GM19025 (cell line): Measurements from ENCODE around the gene LAMA1.
"Not testable (repeated sequence)": the region's sequence is repeated elsewhere in the genome, so short reads cannot be mapped to it uniquely, and the experiment has no call there.

Experiments used
- ATAC-seq: cut with Tn5 transposase; IDR thresholded peaks from one replicate; pipeline ENCODE4 v1.9.1; 2021; ENCODE audit warnings: mild to moderate bottlenecking, low read depth, moderate library complexity; ENCODE audit not compliant: unreplicated experiment

LAMA1 gene, protein sequence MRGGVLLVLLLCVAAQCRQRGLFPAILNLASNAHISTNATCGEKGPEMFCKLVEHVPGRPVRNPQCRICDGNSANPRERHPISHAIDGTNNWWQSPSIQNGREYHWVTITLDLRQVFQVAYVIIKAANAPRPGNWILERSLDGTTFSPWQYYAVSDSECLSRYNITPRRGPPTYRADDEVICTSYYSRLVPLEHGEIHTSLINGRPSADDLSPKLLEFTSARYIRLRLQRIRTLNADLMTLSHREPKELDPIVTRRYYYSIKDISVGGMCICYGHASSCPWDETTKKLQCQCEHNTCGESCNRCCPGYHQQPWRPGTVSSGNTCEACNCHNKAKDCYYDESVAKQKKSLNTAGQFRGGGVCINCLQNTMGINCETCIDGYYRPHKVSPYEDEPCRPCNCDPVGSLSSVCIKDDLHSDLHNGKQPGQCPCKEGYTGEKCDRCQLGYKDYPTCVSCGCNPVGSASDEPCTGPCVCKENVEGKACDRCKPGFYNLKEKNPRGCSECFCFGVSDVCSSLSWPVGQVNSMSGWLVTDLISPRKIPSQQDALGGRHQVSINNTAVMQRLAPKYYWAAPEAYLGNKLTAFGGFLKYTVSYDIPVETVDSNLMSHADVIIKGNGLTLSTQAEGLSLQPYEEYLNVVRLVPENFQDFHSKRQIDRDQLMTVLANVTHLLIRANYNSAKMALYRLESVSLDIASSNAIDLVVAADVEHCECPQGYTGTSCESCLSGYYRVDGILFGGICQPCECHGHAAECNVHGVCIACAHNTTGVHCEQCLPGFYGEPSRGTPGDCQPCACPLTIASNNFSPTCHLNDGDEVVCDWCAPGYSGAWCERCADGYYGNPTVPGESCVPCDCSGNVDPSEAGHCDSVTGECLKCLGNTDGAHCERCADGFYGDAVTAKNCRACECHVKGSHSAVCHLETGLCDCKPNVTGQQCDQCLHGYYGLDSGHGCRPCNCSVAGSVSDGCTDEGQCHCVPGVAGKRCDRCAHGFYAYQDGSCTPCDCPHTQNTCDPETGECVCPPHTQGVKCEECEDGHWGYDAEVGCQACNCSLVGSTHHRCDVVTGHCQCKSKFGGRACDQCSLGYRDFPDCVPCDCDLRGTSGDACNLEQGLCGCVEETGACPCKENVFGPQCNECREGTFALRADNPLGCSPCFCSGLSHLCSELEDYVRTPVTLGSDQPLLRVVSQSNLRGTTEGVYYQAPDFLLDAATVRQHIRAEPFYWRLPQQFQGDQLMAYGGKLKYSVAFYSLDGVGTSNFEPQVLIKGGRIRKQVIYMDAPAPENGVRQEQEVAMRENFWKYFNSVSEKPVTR (N-terminal part only)

DNA sequence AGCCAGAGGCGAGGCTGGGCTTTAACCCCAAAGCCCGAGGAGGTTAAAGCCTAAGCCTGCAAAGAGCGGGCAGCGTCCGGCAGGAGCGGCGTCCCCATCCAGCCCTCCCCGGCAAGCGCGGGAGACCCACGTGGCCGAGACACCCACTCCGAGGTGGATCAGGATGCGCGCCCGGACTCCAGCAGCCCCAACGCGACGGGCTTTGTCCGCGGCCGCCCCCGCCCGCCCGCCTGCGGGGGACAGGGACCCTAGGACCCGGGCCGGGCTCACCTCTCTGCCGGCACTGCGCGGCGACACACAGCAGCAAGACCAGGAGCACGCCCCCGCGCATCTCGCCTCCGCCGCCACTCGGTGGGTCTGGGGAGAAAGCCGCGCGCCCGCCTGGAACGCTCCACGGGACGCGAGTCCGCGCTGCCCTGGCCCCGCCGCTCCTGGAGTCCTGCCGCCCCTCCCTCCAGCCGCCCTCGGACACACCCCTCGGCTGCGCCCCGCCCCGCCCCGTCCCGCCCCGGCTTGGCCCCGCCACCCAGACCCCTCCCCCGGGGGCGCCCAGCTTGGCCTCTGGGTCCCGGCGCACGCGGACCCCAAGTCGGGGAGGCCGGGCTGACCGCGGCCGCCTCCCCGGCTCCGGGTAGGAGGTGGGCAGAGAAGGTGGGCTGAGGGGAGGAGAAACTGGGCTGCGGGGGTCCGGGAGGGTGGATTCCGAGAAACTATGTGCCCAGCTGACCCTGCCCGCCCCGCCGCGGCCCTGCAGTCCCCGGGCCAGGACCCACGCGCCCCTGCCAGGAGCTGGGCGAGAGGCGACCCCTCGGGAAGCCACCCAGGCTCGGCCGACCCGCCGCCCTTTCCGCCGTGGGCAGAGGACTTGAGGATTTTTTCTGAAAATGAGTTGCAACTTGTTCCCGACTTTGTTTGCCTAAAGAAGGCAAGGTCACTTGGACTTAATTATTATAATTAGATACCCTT lies at the start of gene LAMA1:
Gene LAMA1, minus strand, starts transcription at position 408 of the 966 bp plus-strand sequence. Its CDS starts 77 bp downstream, at position 331.
- ATAC-seq, result no peak

DNA sequence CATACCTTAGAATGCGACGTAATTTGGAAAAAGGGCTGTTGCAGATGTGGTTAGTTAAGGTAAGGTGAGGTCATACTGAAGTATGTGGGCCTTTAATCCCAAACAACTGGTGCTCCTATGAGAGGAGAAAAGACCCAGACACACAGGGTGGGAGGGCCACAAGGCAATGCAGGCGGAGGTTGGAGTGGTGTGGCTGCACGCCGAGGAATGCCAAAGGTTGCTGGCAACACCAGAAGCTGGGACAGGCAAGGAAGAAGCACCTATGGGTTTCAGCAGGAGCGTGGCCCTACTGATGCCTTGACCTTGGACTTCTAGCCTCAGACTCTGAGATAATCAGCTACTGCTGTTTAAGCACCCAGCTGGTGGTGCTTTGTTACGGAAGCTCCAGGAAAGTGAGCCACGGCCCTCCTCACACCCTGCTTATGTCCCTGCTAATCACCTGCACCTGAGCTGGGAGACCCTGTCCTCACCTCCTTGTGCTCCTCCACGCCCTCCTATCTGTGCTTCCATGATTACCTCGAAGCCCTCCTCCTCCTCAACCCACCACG lies 48.3 kb upstream of the LAMA1 start:
- ATAC-seq, result no peak

DNA sequence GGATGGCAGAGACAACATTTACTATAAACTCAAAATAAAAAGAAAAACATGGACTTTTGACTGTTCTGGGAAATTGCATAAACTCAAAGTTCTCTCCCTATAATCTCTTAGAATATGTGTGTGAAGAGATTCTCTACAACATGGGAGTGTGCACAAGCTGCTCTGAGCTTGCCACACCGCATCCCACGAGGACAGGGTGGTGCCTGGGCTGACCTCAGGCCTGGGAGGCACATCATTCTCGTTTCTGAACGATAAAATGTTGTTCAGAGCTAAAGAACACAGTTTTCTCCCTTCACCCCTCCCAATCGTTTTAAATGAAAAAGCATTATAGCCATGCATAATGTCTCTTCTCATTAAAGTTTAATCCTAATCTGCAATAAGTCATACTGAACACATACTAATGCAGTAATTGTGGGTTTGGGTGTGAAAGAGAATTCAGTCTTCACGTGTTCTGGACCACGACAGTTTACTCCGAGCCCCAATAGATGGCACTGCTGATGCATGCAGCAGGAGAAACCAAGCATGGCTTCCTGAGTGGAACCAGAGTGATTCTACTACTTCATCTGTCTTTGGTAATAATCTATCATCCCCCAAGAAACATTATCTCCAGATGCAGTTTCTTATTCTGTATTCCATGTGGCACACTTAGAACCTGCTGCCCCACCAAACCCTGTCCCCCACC lies 46.9 kb upstream of the LAMA1 start:
- ATAC-seq, result no peak

DNA sequence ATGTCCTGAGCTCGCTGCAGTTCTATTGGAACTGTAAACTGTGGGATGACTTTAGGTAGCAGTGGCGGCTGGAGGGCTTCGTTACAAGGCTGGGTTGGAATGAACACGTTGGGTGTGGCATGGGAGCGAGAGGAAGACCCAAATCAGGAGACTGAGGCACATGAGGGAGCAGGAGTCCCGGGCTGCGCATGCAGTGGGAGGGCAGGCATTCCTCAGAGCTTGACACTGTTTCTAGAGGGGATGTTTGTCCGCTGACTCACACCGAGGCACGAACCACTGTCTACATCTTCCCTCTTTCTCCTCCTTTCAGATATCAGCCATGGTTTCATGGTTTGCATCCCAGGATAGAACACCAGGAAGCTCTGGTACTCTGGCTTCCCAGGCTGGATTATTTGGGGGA lies 40.6 kb upstream of the LAMA1 start:
- no peak for ATAC-seq

DNA sequence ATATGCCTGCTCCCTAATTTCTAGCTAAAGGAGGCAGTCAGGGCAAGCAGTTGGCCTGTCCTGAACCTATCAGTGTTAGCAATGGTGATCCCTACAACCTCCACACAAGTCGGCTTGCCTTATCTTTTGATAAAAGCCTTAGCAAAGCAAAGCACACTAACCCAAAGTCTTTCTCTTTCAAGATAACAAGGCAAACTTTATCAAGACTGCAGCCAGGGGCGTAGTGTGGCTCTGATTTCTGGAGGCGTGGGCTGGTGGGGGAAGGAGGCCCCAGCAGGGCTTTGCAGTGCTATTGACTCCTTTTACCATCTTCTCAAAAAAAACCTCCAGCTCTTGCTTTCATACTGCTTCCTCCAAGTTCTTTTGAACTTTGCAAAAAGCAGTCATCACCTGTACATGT lies 40.2 kb upstream of the LAMA1 start:
- ATAC-seq, result no peak

DNA sequence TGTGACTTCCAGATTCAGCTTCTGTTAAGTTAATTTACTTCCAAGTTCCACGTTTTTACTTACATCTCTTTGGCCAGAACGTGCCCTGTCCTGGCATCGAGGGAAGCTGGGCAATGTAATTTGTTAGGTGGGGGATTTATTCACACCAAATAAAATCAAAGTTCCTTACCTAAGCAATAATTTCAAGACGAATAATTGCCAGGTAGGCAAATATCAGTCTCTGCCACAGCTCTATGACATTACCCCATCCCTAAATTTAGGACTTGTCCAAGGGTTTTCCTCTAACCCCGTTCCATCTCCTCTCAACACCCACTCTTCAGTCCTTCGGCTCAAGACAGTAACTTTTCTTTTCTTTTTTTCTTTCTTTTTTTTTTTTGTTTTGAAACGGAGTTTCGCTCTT lies 38.3 kb upstream of the LAMA1 start:
- ATAC-seq, result no peak

DNA sequence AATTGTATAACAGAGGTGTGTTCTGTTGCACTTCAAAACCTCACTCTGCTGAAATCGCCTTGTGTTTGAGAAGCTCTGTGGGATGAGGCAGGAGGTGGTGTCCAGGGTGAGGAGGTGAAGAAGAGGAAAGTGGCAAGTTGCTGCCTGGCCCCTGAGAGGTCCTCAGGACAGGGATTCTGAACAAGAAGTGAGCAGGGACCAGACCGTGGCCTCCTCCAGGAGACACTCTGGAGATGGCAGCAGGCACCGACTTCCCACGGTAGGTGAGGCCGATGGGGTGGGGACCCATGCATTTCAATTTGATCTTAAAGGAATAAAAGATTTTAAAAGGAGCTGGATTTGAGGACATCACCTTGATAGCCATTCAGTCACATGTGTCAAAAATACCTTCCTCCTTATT lies 37.5 kb upstream of the LAMA1 start:
- ATAC-seq, result no peak

DNA sequence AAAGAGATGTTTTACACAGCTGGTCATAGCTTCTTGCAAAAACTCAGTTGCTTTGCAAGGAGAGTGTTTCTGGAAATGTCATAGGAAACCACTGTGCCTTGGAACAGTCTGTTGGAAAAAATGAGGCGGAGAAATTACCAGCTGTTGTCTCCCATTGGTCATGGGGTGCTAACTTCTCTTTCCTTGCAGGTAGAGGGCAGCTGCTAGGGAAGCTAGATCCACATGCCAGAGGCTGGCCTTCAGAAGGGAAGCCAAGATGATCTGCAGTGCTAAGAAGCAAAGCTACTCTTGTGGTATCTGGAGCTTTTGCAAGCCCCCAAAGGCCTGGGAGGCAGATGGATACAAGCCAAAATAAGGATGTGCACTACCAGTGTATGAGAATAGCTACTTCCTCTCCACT lies 34.8 kb upstream of the LAMA1 start:
- ATAC-seq, result no peak

DNA sequence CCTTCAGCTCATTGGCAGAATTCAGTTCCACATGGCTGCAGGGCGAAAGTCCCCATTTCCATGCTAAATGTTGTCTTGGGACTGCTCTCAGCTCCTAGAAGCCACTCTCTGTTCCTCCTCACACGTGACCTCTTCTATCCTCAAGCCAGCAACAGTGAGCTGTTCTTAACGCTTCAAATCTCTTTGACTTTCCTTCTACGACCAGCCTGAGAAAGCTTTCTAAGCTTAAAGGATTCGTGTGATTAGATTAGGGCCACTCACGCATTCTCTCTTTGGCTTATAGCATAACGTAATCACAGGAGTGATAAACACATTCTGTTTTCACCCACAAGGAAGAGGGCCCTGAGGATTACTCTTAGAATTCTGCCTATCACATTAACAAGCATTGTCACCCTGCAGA lies 29.8 kb upstream of the LAMA1 start:
- ATAC-seq, result no peak

DNA sequence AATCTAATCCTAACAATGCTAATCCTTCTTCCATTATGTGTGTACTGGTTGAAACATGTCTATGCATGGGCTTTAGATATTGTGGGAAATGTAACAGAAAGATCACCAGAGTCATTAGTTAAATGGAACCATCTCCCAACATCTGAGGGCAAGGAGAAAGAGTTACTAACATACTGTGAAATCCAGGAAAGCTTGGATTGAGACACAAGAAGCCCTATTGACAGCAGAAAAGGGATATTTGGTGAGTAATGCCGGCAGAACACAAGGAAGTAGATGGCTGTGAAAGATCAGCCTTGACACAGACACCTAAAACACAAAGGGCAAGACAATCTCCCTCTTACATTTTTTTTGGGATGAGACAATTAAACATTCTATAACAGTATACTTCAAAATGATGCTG lies 28.5 kb upstream of the LAMA1 start:
- no peak for ATAC-seq

DNA sequence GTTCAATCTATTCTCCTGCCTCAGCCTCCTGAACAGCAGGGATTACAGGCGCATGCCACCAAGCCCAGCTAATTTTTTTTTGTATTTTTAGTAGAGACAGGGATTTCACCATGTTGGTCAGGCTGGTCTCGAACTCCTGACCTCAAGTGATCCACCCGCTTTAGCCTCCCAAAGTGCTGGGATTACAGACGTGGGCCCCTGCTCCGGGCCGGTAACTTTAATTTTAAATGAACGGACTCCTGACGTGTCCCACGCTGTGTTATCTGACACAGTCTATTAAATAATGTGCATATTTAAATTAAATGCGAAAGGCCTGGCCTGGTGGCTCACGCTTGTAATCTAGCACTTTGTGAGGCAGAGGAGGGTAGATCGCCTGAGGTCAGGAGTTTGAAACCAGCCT lies 27.3 kb upstream of the LAMA1 start:
- not testable (repeated sequence) for ATAC-seq

DNA sequence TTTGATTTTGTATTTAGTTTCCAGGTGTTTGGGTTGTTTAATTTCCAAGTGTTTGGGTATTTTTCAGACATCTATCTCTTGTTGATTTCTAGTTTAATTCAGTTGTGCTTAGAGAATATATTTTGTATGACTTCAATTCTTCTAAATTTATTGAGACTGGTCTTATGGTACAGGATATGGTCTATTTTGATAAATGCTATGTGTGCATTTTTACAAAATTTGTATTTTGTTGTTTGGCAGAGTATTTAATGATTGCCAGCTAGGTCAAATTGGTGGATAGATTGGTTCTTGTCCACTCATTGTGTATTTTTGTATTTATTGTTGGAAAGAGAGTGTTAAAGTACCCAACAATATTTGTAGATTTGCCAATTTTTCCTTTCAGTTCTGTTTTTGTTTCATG lies 23.7 kb upstream of the LAMA1 start:
- ATAC-seq, result no peak

DNA sequence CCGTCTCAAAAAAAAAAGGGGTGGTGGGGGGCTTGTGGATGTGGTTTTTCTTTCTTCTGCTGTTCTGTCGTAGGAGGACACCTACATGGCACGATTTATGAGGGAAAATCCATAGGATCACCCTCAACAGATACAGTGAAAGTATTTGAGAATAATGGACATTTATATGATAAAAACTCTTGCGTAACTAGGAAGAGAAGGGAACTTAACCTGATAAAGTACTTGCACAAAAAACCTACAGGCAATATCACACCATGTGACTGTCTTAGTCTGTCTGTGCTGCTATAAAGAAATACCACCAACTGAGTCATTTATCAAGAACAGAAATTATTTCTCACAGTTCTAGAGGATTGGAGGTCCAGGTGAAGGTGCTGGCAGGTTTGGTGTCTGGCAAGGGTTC lies 21.8 kb upstream of the LAMA1 start:
- no peak for ATAC-seq

DNA sequence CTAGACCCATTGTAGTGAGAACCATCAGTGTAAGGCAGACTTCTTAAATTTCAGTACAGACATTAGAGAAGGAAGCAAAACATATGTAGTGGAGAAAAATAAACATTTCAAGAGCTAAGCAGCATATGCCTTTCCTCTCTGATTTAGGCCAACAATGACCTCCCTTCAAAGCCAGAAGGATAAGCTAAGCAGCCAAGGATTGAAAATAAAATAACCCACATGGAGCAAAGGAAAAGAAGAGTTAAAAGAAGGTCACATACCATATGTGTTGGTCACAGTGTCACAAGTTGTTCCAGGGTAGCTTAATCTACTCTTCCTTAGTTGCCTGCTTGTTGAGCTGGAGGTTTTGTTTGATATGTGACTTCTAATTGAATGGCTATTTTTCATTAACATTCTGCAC lies 15.6 kb upstream of the LAMA1 start:
- no peak for ATAC-seq

DNA sequence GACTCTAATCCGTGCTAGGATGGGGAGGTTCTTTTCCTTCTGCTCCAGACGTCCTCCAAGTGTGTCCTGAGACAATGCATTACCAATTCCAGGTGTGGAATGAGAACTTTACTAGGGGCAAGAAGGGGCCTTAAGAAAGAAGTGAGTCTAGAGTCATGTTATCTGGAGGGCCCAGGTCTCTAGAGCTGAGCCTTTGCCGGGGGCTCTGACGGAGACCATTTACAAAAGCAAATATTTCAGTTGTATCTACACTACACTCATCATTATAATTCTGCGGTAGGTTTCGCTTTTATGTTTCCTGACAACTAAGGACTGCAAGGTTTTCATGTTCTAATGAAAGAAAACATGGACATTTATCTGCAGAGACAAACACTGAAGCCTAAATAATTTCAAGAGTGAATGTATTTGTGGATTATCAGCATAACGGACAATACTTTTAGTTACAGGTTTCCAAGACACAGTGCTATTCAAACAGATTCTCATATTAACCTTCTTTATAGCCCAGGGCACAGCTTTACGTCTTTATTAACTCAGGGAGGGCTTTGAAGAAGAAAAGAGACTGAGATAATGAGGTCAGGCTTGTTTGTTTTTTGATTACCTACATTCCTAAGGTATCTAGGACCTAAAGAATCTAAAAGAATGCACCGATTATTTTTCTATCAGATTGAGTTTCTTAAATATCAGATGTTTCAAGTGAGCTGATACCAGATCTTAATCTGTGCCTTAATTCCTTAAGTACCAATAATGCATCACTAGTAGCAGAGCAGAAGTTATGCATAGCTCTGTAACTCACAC lies 15.0 kb upstream of the LAMA1 start:
- ATAC-seq, result no peak

DNA sequence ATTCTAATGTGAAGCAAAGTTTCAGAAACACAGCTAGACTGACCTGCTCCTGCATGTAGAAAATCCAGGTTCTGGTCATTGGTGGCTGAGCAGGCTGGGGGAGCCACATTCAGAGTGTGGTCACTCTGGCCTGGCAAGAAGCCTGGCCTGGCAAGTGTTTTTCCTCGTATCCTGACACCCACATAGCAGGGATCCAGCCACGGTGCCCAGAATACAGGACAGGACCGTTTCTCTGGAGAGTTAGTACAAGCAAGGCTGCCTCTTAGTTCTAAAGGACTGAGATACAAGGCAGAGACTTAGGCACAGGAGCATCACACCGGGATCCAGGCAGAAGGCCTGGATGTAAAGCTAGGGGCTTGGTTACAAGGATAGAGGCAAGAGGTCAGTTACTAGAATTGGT lies 4.8 kb upstream of the LAMA1 start:
- no peak for ATAC-seq

DNA sequence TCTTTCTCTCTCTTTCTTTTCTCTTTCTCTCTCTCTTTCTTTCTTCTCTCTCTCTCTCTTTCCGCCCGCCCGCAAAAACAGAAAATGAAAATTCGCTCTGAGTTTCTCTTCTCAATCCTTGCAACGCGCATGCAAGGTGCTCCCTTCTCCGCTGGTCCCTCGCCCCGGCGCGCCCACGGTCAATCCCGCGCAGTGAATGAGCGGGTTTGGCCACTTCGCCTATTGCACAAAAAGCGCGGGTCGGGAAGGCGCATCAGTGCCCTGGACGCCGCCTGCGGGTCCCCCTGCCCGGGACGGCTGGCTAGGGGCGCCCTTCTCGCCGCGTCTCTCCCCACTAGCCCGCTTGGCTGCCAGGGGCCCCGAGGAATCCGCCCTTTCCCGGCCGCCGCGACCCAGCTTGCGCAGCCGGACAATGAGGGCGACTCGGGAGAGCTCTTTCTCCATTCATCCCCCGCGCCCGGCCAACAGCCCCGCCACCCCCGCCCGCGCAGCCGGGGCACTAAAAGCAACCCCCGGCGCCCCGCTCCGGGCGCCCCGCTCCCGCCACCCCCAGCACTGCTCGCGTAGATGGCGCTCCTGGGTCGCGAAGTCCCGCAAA lies 706 bp downstream of the LAMA1 start:
- ATAC-seq, result no peak
